ENCODE measurements around the gene BMPER.

BMPER gene

GRCh38 chr7:34062826-34063225, 157.5 kb downstream of the BMPER start:
- DNase-seq (ENCODE audit: low read depth, low spot score), result no peak
- in situ Hi-C loops (cut with HindIII; ENCODE audit: low sequenced_read_pairs), result no loop called here
- no peak overlapping the region for H3K4me3 ChIP-seq (ENCODE audit: low read depth, low read length)
- TF ChIP-seq CTCF (IDR thresholded peaks at IDR 0.05; ENCODE audit: low read depth, low read length), result no peak

- no peak overlapping the region for H3K4me3 ChIP-seq (ENCODE audit: low read depth, low read length)
- DNase-seq (ENCODE audit: low read depth, low spot score), result peak; percentile 43
- no peak for TF ChIP-seq CTCF (IDR thresholded peaks at IDR 0.05; ENCODE audit: low read depth, low read length)
- in situ Hi-C loops (cut with HindIII; ENCODE audit: low sequenced_read_pairs), result no loop called here
Measured at GRCh38 chr7:34064519-34065158, 159.3 kb downstream of the BMPER start.

DNA sequence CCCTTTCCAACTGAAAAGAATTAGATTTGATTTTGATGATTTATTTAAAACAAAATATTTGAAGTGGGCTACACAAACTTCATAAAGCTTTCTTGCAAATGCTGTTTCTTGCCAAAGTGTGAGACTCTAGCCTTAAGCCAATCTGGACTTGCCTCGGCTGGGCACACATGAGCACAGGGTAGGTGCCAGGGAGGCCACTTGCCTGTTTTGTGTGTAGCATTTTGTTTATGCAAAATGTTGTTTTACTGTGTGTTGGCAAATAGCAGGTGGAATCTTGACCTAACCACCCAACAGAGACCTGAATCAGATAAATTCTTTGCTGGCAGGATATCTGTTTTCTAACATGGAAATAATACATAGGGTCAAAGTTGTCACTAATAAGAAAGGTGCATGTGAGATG, 161.1 kb downstream of the BMPER start:
- in situ Hi-C loops (cut with HindIII; ENCODE audit: low sequenced_read_pairs), result no loop called here
- H3K4me3 ChIP-seq (ENCODE audit: low read depth, low read length), result no peak overlapping the region
- DNase-seq (ENCODE audit: low read depth, low spot score), result no peak
- TF ChIP-seq CTCF (IDR thresholded peaks at IDR 0.05; ENCODE audit: low read depth, low read length), result no peak

DNA sequence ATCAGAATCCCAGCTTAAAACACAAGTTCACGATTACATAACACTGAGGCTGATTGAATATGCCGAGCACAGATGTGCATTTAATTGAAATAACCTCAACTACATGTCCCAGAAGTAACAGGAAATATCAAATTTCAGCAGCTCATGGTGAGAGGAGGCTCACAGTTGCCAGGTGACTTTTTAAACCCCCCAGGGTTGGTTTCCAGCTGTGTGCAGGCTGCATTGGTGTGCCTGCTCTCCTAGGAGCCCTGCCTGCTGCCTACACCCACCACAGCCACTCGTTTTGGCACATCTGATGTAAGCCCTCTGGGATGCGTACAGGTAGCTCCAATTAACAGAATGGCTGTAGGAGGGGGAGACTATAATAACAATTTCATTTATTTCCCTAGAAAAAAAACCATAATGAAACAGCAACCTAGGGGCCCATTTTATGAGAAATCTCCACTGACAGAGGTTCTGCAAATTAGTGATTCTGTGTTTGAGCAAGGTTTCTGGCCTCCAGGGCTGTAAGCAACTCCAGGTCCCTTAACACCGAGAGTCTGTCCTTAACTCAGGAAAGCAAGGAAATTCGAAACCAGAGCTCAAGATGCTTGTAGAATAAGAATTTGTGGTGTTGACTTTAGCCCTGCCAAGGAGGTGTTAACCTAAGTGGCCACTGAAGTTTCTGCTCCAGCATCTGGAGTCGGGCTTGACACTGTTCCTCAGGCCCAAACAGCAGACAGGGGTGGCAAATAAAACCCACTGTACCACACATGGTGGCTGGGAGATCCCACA, 161.9 kb downstream of the BMPER start:
- no peak for DNase-seq (ENCODE audit: low read depth, low spot score)
- no peak for TF ChIP-seq CTCF (IDR thresholded peaks at IDR 0.05; ENCODE audit: low read depth, low read length)
- no peak overlapping the region for H3K4me3 ChIP-seq (ENCODE audit: low read depth, low read length)
- in situ Hi-C loops (cut with HindIII; ENCODE audit: low sequenced_read_pairs), result no loop called here

GRCh38 chr7:34069676-34070075, 164.3 kb downstream of the BMPER start:
- no peak for TF ChIP-seq CTCF (IDR thresholded peaks at IDR 0.05; ENCODE audit: low read depth, low read length)
- DNase-seq (ENCODE audit: low read depth, low spot score), result peak; percentile 52
- in situ Hi-C loops (cut with HindIII; ENCODE audit: low sequenced_read_pairs), result no loop called here
- no peak overlapping the region for H3K4me3 ChIP-seq (ENCODE audit: low read depth, low read length)

DNA sequence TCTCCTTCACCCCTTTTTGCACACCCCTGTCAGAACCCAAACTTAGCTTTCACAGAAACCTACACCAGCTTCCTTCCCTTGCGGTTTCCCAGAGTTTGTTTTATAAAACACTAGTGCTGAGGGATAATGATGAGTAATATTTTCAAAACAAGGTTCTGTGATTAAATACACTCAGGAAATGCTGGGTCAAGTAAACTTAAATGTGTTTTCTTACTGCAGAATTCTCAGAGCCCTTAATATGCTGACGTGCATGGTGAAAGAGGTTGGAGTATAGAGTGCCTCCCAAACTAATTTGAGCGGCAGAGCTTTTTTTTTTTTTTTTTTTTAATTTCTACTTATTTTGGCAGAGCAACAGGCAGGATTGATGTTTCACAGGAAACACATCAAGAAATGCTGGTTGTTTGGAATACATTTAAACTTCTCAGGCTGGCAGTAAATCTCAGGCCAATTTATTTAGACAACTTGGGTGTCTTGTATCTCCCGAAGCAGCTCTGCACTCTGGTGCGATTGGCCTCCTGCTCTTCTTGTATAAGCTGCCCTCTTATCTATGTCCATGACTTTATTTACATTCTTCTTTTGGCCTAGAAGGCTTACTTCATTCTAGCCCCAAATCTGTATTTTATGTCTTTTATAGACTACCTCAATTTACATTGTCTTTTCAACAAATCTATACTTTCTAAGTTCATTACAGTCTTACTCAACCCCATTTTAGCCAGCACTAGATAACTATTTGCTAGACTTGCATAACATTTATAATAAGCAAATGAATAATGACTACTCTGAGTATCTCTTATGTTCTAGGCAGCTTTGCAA, 165.4 kb downstream of the BMPER start:
- no peak overlapping the region for H3K4me3 ChIP-seq (ENCODE audit: low read depth, low read length)
- in situ Hi-C loops (cut with HindIII; ENCODE audit: low sequenced_read_pairs), result no loop called here
- TF ChIP-seq CTCF (IDR thresholded peaks at IDR 0.05; ENCODE audit: low read depth, low read length), result no peak
- peak; percentile 74 for DNase-seq (ENCODE audit: low read depth, low spot score)
